Testis (tissue), 3 donors: Measurements from ENCODE around the gene USE1. TPM values are rescaled to one million over a fixed set of nuclear protein-coding genes. Genes with fewer than 3 reads are reported as not detected.

Experiments
- DNase-seq: peaks from one replicate; pipeline ENCODE4 v3.0.0-alpha.2; 2019
- H3K27ac ChIP-seq, 2 donors: fragments of 200-600 bp; sonication (generic); one replicate each; pipeline ENCODE4 v1.5.1; 2019
- H3K27me3 ChIP-seq: fragments of 200-600 bp; sonication (generic); one replicate; pipeline ENCODE4 v1.5.1; 2019
- H3K36me3 ChIP-seq: fragments of 200-600 bp; sonication (generic); one replicate; pipeline ENCODE4 v1.5.1; 2017; ENCODE audit warnings: low read depth; ENCODE audit errors: missing control alignments
- H3K4me1 ChIP-seq: fragments of 200-600 bp; sonication (generic); one replicate; pipeline ENCODE4 v1.5.1; 2019
- H3K4me3 ChIP-seq, 2 donors: fragments of 200-600 bp; sonication (generic); one replicate each; pipeline ENCODE4 v1.5.1; 2017 to 2019
- H3K9me3 ChIP-seq: fragments of 200-600 bp; sonication (generic); one replicate; pipeline ENCODE4 v1.5.1; 2017
- POLR2A ChIP-seq: fragments of 450-650 bp; IDR thresholded peaks from one replicate; pipeline ENCODE4 v1.6.1; 2017; ENCODE audit warnings: antibody characterized with exemption, mild to moderate bottlenecking, moderate library complexity
- WGBS, 2 donors: methylation state at CpG; one replicate each; pipeline ENCODE4 v1.1.5; 2018; 5-methylcytosine and 5-hydroxymethylcytosine counted together
- intact Hi-C: fragments of 100-400 bp; cut with DNase I; formaldehyde crosslinking; loops from one replicate; pipeline ENCODE4 v1.15.1; 2023; ENCODE audit warnings: low total_unique reads
- polyA plus RNA-seq: library from polyadenylated mRNA; stranded (reverse); fragments of 350-450 nt; fragmentation: Illumina TruSeq; extraction: RNeasy Lipid Tissue Mini Kit (QIAGEN cat#74804); gene quantifications from one replicate; pipeline ENCODE4 v1.2.3, GENCODE V29; 2014; ENCODE audit warnings: low read depth, low replicate concordance; ENCODE audit not compliant: insufficient read depth
- total RNA-seq, 2 donors: library from RNA; depleted of rRNA; stranded (reverse); fragments of >200 nt; gene quantifications; one replicate each; pipeline ENCODE4 v1.2.3, GENCODE V29; 2016
- TF ChIP-seq, protein P1 (sequence below), 3 experiments: fragments of 450-650 bp in 2 of 3; fragments of 200-600 bp in 1 of 3; sonication (generic) in 1 of 3; IDR thresholded peaks; one replicate each; pipeline ENCODE4 v1.5.1; 2016 to 2019; ENCODE audit warnings: antibody characterized with exemption in 3 of 3, mild to moderate bottlenecking in 2 of 3, moderate library complexity in 1 of 3

Gene USE1
- total and polyA plus RNA-seq, 3 donors from 2014 or later: 15.8 to 33.3 (median 23.8) TPM

DNA sequence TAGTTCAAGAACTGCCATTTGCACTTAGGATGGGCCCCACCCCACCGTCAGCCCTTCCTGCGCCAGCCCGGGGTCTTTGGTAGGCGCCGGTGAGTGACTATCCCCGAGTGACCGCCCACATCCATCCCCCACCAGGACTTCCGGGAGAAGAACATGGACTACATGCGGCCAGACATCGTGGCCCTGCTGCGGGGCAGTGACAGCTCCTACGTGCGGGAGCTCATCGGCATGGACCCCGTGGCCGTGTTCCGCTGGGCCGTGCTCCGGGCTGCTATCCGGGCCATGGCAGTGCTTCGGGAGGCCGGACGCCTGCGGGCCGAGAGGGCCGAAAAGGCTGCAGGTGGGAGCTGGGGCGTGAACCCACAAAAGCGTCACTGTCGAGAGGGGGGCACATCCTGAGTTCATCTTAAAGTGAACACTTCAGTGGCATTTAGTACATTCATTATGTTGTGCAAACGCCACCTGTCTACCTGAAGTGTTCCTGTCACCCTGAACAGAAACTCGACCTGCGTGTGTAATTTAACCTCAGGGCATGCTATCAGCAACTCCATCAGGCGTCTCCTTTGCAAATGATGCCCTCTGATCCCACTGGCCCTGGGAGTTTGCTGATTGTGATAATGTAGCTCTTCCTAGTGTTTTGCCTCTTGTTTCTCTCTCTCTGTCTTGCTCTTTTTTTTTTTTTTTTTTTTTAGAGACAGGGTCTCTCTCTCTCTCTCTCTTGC lies 42.4 kb upstream of the USE1 start:
- Histone ChIP-seq H3K36me3 (no peaks in the 10 kb centered on the region), H3K27ac (no peak overlapping the region), H3K27me3 (no peaks in the 10 kb centered on the region), H3K4me3 (no peak overlapping the region), H3K4me1 (no peaks in the 10 kb centered on the region), H3K9me3 (no peaks in the 10 kb centered on the region)
- intact Hi-C loops: no loop called here
- no peak for DNase-seq
- TF ChIP-seq POLR2A: no peak
- TF ChIP-seq, protein P1, sequence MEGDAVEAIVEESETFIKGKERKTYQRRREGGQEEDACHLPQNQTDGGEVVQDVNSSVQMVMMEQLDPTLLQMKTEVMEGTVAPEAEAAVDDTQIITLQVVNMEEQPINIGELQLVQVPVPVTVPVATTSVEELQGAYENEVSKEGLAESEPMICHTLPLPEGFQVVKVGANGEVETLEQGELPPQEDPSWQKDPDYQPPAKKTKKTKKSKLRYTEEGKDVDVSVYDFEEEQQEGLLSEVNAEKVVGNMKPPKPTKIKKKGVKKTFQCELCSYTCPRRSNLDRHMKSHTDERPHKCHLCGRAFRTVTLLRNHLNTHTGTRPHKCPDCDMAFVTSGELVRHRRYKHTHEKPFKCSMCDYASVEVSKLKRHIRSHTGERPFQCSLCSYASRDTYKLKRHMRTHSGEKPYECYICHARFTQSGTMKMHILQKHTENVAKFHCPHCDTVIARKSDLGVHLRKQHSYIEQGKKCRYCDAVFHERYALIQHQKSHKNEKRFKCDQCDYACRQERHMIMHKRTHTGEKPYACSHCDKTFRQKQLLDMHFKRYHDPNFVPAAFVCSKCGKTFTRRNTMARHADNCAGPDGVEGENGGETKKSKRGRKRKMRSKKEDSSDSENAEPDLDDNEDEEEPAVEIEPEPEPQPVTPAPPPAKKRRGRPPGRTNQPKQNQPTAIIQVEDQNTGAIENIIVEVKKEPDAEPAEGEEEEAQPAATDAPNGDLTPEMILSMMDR (IDR thresholded peaks at IDR 0.05): no peak
- WGBS, 2 donors: 94 to 96% methylated on average over 17 to 26 of the region's 33 CpGs

- H3K4me1 ChIP-seq: no peaks in the 10 kb centered on the region
- TF ChIP-seq POLR2A: no peak
- TF ChIP-seq, protein P1 (IDR thresholded peaks at IDR 0.05): no peak
- no peak for DNase-seq
- WGBS, 2 donors: 88 to 96% methylated on average over 10 of the region's 10 CpGs
- H3K36me3 ChIP-seq: no peaks in the 10 kb centered on the region
- H3K27ac ChIP-seq: no peak overlapping the region
- intact Hi-C loops: no loop called here
- H3K4me3 ChIP-seq: no peak overlapping the region
- H3K27me3 ChIP-seq: no peaks in the 10 kb centered on the region
- H3K9me3 ChIP-seq: no peaks in the 10 kb centered on the region
Observed at GRCh38 chr19:17178291-17178690, 36.9 kb upstream of the USE1 start.

GRCh38 chr19:17180997-17181702 lies 34.0 kb upstream of the USE1 start:
- no peaks in the 10 kb centered on the region for H3K36me3 ChIP-seq
- no peak overlapping the region for H3K4me3 ChIP-seq
- 80 to 84% methylated on average over 21 to 22 of the region's 22 CpGs for WGBS, 2 donors
- TF ChIP-seq POLR2A: no peak
- TF ChIP-seq, protein P1 (IDR thresholded peaks at IDR 0.05): no peak
- no peaks in the 10 kb centered on the region for H3K27me3 ChIP-seq
- no peak overlapping the region for H3K27ac ChIP-seq
- intact Hi-C loops: no loop called here
- H3K4me1 ChIP-seq: no peaks in the 10 kb centered on the region
- no peaks in the 10 kb centered on the region for H3K9me3 ChIP-seq
- DNase-seq: no peak

DNA sequence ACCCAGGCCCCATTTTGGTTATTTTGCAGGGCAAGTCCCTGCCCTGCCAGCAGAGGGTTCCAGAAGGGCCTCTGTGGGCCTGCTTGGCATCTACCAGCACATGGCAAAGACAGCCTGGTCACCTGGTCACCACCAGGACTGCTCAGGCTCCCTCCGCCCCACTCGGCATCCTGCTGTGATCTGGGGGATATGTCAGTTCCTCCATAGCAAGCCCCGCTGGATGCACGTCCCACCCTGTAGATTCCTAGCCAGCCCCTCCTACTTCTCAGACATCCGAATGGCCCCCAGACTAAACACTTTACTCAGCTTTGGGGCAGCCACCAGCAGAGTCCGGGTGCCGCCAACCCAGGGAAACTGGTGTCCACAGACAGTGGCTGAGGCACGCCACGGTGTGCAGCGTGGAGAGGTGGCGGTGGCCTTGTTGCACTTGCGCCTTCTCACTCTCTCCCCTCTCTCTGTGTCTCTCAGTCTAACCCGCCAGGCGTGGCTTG lies 31.8 kb upstream of the USE1 start:
- H3K4me1 ChIP-seq: no peaks in the 10 kb centered on the region
- 93 to 97% methylated on average over 14 of the region's 14 CpGs for WGBS, 2 donors
- no peaks in the 10 kb centered on the region for H3K9me3 ChIP-seq
- no peaks in the 10 kb centered on the region for H3K27me3 ChIP-seq
- no peak overlapping the region for H3K4me3 ChIP-seq
- H3K36me3 ChIP-seq: no peaks in the 10 kb centered on the region
- TF ChIP-seq, protein P1 (IDR thresholded peaks at IDR 0.05): no peak
- no peak for TF ChIP-seq POLR2A
- H3K27ac ChIP-seq: no peak overlapping the region
- intact Hi-C loops: no loop called here
- no peak for DNase-seq
